Breast epithelium (tissue), 3 donors: ENCODE results near the gene SPACA7.

Source experiments
- CTCF ChIP-seq, 3 donors: fragments of 450-650 bp; IDR thresholded peaks; one replicate each; pipeline ENCODE4 v1.5.1; 2016 to 2017; ENCODE audit warnings: antibody characterized with exemption in 3 of 3, mild to moderate bottlenecking in 3 of 3, moderate library complexity in 3 of 3
- POLR2A ChIP-seq: fragments of 450-650 bp; IDR thresholded peaks from one replicate; pipeline ENCODE4 v1.6.1; 2016; ENCODE audit warnings: antibody characterized with exemption, mild to moderate bottlenecking, moderate library complexity

- TF ChIP-seq POLR2A (no peak), CTCF (IDR thresholded peaks at IDR 0.05) (no peak)
Observed at GRCh38 chr13:112355274-112355838, 20.8 kb upstream of the SPACA7 start.
